ENCODE data around the gene SHB.

Gene SHB, protein sequence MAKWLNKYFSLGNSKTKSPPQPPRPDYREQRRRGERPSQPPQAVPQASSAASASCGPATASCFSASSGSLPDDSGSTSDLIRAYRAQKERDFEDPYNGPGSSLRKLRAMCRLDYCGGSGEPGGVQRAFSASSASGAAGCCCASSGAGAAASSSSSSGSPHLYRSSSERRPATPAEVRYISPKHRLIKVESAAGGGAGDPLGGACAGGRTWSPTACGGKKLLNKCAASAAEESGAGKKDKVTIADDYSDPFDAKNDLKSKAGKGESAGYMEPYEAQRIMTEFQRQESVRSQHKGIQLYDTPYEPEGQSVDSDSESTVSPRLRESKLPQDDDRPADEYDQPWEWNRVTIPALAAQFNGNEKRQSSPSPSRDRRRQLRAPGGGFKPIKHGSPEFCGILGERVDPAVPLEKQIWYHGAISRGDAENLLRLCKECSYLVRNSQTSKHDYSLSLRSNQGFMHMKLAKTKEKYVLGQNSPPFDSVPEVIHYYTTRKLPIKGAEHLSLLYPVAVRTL

DNA sequence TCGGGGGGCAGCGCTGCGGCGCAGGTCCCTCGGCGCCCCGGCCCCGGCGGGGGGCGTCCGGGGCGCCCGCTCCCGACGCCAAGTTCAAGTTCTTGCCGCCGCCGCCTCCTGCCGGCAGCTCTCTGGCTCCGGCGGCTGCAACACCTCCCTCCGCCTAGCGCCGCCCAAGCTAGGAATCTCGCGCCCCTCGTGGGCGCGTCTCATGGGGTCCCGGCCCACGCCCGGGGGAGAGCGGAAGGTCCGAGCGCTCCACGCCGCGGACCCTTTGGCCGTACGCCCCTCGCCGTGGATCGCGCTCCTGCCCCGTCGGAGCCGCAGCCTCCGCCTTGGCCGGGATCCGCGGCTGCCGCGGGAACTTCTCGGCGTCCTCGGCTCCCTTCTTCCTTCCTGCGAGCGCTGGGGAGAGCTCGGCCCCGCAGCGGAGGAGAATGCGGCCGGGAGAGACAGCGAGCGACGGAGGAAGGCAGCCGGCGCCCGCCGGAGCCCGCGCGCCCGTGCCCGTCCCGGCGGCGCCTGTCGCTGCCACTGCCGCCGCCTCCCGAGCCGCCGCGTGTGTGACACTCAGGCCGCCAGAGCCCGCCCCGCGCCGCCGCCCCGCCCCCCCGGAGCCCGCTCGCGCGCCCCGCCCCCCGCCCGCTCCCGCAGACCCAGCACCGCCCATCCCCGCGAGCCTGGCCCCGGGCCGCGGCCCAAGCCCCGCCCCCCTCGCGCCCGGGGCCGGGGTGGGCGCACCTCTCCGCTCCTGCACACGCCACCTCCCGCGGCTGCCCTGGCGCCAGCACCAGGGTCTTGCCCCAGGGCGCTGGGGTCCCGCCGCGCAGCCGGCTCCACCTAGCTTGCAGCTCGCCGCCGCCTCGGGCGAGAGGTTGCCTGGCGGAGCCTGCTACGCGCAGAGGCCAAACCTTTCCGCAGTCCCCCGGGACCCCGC, at the start of gene SHB:
Gene SHB, minus strand, starts transcription at position 527 of the 928 bp plus-strand sequence. CDS start 582 bp downstream, outside the sequence.
- DNase-seq, result peak in 49 of 51 donors; percentile 37 to 93 (median 78)

DNA sequence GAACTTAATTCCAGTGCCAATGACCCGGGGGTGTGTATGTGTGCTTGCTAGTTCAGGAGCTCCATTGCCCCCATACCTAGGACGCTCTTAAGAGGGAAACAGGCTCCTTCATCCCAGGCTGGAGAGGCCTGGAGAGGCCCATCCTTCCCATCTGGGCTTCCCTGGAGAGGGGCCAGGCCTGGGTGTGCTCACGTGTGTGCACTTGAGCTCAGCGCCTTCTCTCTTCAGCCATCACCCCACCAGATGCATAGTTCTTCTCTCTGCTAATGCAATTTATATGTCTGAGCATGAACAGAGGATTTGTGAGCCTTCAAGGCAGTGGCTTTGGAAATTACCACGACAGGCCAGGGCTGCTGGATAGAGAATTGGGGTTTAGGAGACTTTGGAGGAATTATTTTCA, 48.6 kb upstream of the SHB start:
- DNase-seq, result no peak

DNA sequence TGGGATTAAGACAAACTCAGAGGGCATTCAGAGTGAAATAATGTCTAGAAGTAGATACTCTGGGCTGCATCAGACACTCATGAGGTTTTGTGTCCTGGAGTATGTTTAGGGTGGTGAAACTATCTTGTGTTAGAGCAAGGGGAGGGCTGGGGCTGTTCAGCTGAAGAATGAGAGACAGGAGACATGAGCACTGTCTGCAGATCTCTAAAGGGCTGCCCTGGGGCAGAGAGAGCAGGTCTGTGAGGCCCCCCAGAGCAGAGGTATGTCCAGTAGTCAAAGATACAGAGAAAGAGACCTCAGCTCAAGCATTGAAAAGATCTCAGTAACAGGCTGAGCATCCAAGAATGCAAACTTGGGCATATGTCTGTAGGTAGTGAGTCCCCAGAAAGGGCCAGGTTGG, 45.9 kb upstream of the SHB start:
- DNase-seq, result no peak

DNA sequence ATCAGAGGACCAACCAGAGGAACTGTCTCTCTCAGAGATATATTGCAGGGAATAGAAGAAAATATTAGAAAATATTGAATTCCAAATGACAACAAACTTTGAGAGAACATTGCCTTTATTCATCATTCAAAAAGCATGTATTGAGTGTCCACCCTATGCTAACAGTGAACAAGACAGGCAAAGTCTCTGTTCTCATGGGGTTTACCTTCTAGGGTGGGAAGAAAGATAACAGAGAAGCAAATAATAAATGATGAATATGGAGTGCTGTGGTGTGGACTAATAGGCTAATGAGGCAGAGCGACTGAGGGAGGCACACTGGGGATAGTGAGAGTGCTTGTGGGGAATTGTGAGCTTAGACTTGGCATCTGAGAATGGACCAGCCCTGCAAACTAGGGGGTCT, 43.4 kb upstream of the SHB start:
- DNase-seq, result no peak

DNA sequence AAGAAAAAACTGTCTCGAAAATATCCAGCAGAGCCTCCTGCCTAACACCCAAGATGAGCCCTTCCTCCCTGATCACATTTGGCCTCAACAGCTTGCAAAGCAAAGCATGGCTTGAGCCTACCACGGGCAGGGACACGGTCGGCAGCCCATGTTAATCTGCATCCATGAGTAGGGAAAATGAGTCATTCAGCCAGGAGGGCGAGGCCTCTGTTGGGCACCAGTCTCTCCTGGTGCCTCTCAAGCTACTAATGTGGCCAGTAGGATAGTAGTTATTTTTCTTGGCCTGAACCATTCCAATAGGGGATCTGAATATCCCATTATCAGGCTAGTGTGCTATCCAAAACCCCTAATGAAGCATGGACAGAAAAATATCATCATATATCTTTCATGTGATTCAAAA, 43.0 kb upstream of the SHB start:
- DNase-seq, result no peak

DNA sequence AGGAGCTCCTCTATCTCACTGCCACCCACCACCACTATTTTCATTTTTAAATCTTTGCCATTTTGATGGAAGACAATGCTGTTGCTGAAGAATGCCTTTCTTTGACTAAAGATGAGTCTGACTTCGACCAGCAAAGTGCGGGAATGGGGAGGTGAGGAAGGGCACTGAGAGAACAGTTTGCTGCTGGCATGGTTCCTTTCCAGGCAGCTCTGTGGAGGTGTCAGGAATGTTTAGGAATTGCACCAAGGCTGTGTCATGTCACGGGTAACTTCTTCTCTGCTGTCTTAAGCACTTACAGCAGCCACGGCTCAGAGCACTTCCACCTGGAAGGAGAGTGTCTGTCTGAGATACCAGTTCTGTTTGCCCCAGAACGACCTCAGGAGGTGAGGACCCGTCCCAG, 41.4 kb upstream of the SHB start:
- no peak for DNase-seq

DNA sequence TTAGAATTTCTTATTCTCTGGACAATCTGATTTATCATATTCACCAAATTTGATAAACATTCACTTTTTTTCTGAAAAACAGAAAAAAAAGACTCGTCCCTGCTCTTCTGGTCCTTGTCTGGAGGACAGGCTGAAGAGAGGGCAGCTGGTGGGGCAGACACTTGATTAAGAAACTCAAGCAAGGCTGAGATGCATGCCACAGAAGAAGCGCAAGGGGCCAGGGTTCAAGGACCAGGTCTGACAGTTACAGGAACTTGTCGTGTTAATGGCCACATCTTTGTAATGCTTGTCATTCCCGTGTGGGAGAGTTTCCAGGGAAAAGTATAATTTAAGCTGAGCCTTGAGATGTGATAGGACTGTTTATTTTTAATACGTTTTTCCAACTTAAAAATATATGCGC, 40.6 kb upstream of the SHB start:
- no peak for DNase-seq

DNA sequence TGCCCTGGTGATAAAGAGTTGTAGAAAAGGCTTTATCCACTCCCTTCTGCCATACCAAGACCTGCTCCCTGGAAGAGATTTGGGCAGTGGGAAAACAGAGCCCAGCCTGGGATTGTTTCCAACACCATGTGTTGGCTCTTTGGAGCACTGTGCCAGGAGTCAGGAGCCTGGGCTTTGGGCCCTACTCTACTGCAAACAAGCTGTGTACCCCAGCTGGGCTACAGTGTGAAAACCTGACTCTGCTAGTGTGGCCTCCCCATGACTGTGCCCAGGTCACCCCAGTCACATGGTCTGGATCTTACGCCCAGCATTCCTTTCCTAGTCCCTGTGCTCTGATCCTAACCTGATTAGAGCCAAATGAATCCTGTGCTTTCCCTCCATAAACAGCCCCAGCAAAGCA, 39.3 kb upstream of the SHB start:
- DNase-seq, result no peak

DNA sequence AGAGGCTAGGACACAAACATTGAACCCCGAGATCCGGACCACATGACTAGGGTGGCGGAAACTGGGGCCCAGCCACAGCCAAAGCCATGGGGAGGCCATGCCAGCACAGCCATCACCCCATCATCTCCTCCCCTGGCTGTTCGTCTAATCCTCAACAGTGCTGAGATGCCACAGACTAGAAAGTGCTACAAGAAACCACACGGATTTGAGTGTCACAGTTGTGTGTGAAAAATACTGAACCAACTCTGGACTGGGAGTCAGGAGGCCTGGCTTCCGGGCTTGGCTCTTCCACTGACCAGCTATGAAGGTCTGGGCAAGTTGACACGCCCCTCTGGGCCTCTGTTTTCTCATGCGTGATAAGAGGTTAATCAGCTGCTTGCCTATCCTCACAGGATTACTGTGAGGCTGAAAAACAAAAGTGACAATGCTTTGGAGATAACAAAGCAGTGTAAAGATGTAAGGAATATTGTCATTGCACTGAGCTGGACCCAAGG, 38.8 kb upstream of the SHB start:
- DNase-seq, result no peak

DNA sequence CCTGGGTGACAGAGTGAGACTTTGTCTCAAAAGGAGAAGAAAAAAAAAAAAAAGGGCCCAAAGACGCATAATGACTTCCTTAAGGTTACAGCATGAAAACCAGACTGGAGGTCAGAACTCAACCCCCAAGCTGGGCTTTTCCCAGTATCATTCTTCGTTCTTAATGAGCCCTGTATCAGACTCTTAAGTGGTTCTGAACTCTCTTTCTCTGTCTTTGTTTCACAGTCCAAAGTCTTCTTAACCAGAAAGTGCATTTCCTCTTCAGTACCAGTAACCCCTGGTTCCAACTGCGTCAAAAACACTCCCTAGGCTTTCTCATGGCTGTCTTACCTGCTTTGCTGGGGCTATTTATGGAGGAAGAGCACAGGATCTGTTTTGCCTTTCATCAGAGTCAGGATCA, 38.4 kb upstream of the SHB start:
- no peak for DNase-seq

DNA sequence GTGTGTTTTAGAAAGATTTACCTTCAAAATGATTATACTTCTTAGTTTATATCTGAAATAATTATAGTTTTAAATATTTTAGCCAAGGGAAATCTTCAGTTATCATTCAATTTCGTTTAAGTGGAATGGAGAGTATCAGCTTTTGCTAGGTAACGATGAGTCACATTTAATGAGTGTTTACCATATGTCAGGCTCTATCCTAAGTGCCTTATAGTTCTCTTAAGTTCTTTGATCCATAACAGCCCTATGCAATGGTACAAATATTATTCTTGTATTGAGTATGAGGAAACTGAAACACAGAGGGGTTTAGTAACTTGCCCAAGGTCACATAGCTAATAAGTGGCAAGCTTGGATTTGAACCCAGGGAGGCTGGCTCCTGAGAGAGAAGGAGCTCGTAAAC, 37.5 kb upstream of the SHB start:
- DNase-seq, result no peak

DNA sequence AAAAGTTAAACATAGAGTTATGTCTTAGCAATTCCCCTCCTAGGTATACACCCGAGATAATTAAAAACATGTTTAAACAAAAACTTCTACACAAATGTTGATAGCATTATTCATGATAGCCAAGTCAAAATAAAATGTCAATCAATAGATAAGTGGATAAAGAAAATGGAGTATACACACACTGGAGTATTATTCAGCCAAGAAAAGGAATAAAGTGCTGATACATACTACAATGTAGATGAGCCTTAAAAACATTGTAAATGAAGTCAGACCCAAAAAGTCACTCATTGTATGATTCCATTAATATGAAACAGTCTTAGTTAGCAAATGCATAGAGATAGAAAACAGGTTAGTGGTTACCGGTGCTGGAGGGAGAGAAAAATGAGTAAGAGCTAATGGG, 34.3 kb upstream of the SHB start:
- no peak for DNase-seq

DNA sequence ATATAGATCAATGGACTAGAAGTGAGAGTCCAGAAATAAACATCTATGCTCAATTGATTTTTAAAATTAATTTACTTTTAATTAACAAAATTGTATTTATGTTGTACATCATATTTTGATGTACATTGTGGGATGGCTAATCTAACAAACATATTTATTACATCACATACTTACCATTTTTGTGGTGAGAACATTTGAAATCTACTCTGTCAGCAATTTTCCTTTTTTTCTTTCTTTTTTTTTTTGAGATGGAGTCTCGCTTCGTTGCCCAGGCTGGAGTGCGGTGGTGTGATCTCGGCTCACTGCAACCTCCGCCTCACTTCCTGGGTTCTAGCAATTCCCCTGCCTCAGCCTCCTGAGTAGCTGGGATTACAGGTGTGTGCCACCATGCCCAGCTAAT, 32.4 kb upstream of the SHB start:
- DNase-seq, result no peak

DNA sequence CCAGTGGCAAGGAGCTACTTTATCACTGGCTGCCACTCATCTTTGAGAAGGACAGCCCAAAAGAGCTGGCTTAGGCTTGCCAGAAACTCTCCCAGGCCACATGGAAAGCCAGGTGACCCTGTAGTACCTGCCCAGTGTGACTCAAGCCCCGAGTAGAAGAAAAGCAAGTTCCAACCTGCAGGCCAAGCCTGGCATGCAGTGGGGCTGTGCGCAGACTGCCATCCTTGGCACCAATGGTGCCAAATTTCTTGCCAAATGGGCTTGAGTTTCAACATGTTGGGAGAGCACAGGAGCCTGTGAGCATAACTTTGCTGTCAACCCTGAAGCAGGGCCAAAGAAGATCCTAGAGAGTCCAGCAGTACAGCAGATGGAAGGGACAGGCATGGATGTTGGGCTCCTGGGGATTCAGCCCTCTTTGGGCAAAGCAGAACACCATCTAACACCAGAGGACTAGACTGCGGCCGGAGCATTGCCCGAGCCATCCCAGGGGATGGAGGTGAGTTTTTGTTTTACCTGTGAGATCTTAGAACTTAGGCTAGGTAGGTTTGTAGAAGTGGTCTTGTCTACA, 27.3 kb upstream of the SHB start:
- no peak for DNase-seq

DNA sequence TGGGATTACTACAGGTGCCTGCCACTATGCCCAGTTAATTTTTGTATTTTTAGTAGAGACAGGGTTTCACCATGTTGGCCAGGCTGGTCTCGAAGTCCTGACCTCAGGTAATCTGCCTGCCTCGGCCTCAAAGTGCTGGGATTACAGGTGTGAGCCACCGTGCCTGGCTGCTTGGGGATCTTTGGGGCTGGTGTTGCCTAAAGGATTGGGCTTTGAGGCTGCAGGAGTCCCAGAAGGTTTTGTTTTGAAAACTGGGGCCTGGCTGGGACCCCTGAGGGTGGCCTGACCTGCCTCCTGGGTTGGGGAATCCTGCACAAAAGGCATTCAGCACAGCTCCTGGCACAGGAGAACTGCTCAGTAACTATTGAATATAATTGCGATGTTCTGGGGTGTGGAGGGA, 25.1 kb upstream of the SHB start:
- DNase-seq, result no peak

DNA sequence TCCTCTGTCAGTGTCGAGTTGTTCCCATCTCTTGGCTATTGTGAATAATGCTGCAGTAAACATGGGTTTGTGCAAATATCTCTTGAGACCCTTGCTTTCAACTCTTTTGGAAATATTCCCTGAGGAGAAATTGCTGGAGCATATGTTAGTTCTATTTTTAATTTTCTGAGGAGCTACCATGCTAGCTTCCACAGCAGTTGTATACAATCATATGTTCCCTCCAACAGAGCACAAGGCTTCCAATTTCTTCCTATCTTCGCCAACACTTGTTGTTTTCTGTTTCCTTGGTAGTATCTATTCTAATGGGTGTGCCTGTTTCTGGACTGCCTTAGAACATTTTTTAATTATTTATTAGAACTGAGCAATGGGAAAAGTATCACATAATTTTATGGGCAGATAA, 23.6 kb upstream of the SHB start:
- no peak for DNase-seq

DNA sequence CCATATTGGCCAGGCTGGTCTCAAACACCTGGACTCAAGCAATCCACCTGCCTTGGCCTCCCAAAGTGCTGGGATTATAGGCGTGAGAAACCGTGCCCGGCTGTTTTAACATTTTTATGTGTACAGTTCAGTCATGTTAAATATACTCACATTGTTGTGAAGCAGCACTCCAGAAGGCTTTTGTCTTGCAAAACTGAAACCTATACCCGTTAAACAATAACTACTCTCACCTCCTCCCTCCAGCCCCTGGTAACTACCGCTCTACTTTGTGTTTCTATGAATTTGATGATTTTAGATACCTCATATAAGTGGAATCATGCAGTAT, 23.1 kb upstream of the SHB start:
- no peak for DNase-seq

DNA sequence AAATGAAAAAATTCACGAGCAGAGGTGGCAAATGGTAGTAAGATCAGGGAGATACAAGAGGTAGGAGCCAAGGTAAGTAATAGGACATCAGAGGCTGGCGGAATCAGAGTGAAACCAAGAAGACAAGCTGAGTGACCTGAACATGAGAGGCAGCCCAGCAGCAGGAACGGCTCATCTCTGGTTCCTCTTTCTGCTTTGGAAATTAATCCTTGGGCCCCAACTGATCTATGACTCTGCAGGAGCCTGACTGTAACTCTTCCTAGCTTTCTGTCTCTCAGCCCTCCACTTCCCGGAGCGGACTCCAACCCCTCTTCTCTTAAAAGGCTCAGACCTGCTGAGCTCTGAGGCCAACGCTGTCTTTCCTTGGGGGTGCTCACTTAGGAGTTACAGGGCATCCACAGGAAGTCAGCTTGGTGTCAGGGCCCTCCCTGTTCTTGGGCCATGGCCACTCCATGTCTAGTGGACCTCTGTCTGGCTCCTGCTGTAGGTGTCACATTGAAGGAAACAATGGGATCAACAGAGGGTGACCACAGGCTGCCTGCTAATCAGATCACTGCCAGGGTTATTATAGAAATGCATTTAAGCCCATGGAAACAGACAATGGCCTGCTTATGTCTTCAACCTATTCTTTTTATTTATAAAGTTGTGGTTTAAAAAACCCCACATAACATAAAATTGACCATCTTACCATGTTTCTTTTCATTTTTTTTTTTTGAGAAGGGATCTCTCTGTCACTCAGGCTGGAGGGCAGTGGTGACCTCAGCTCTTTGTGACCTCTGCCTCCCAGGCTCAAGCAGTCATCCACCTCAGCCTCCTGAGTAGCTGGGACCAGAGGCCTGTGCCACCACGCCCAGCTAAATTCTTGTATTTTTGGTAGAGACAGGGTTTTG, 22.5 kb upstream of the SHB start:
- no peak for DNase-seq

DNA sequence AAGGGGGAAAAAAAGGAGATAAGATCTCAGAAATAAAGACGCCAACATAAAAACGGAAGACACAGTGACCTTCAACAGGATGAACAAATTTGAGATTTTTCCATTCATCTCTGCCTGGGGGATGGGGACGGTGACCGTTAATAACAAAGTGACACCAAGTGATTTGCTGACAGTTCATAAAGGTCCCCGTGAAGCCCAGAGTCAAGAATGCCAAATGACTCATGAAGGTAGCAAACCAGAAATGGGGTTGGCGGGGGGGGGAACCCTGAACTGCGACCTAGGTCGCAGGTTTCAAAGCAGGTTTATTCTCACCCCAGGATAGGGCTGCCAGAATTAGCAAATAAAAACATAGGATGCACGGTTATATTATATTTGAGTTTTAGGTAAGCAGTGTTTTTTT, 21.1 kb upstream of the SHB start:
- DNase-seq, result no peak

DNA sequence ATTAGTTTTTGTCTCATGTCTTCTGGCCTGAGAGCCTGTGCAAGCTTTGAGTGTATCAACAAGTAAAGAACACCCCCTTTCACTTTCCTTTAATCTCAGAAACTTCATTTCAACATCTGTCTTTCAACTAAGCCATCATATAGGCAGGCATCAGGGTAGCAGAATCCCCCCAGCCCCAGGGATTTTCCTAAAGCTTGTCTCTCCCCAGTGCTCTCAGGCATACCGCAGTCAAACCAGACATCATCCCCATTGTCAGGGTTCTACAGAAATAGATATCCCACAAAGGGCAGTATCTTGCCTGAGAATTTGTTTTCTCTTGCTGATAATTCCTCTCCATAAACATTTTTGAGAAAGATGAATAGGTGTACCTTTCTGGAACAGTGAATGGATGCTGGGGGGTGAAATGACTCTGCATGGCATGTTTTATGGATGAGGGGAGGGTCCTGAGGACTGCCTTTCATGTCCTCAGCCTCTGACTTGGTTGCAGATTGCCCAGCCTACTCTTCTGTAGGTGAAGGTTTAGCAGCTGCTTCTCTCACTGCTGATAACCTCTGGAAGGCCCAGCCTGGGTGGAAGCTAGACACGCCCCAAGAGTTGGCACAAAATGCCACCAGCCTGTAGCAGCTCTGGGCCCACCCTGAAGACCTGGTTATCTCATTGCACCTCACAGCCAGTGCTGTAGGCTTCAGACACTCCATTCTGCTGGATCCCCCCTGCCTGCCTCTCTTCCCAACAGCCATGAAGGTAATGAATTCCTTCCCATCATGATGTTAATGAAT, 20.5 kb upstream of the SHB start:
- no peak for DNase-seq
